ENCODE measurements around the gene FGD3.
A peak's percentile ranks its signal among the peaks of the same experiment; 100 is the strongest.
"Not testable (repeated sequence)": the region's sequence is repeated elsewhere in the genome, so short reads cannot be mapped to it uniquely, and the experiment has no call there.

FGD3 gene

GRCh38 chr9:92984976-92985375, 37.7 kb downstream of the FGD3 start:
- no peak overlapping the region for H3K4me3 ChIP-seq (ENCODE audit: low read depth, low read length)
- TF ChIP-seq CTCF (IDR thresholded peaks at IDR 0.05; ENCODE audit: borderline replicate concordance, insufficient read depth, low read depth, low read length), result no peak

DNA sequence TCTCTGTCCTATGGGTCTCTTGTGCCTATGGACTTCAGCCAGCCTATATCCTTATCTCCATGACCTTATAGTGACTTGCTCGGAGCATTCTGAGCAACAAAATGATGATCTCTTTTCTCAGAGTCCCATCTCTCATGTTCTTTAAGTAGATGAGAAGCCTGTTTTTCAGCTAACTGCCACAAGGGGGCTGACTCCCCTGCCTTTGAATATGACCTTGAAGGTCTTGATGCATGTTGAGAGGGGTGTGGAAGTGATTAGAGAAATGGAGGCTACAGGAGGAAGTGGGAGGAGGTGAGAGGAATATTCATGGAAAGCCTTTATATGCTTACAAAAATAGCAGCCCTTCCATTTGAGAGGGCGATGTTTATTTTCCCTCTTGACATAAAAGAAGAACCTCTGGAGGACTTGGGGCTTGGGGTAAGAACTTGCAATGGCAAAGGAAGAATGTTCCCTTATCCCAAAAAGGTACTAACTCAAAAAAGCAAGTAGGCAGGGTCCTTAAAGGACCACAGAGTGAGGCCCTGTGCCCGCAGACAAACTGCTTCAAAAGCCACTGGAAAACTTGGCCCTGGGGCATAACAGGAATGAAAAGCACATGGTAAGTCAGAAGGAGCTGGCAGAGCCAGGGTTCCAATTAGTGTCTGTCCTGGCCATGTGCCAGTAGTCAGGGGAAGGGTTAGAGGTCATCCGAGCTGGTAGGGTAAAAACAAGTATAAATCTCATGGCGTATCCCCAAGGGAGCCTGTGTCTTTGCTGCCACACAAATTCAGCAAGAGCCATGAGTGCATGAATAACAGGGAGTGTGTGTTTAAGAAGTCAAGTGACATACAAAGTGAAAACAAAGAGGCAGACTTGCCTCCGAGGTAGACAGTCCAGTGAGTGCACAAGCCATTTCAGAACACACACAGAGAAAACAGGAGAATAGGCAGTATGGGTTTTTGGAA, 39.1 kb downstream of the FGD3 start:
- H3K4me3 ChIP-seq (ENCODE audit: low read depth, low read length), result no peak overlapping the region
- TF ChIP-seq CTCF (IDR thresholded peaks at IDR 0.05; ENCODE audit: borderline replicate concordance, insufficient read depth, low read depth, low read length), result peak; percentile 52; the same call in 1 of the 2 replicates

- no peak overlapping the region for H3K4me3 ChIP-seq (ENCODE audit: low read depth, low read length)
- no peak for TF ChIP-seq CTCF (IDR thresholded peaks at IDR 0.05; ENCODE audit: borderline replicate concordance, insufficient read depth, low read depth, low read length)
These were observed 41.0 kb downstream of the FGD3 start for GRCh38 chr9:92988215-92988768.

DNA sequence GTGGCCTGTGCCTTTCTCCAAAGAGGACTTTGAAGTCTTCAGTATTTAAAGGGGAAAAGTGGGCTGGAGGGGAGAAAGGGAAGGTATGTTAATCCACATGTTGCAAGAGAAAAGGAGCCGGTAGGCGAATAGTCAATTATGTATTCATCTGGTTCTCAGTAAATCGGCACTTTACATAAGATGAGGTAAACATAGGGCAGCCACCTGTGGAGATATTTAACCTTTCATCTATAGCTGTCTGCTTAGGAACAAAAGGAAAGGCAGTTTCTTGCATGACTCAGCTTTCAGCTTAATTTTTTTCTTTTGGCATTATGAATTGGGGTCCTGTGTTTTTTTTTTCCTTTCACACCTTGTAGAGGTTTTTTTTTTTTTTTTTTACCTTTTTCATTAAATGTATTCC, 42.2 kb downstream of the FGD3 start:
- no peak overlapping the region for H3K4me3 ChIP-seq (ENCODE audit: low read depth, low read length)
- TF ChIP-seq CTCF (IDR thresholded peaks at IDR 0.05; ENCODE audit: borderline replicate concordance, insufficient read depth, low read depth, low read length), result no peak

DNA sequence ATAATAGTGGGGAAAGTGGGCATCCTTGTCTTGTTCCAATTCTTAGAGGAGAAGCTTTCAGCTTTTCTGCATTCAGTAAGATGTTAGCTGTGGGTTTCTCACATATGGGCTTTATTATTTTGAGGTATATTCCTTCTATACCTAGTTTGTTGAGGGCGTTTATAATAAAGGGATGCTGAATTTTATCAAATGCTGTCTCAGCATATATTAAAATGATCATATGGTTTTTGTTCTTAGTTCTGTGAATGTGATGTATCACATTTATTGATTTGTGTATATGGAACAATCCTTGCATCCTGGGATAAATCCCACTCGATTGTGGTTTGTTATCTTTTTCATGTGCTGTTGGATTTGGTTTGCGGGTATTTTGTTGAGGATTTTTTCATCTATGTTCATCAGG, 43.1 kb downstream of the FGD3 start:
- TF ChIP-seq CTCF (IDR thresholded peaks at IDR 0.05; ENCODE audit: borderline replicate concordance, insufficient read depth, low read depth, low read length), result no peak
- no peak overlapping the region for H3K4me3 ChIP-seq (ENCODE audit: low read depth, low read length)

DNA sequence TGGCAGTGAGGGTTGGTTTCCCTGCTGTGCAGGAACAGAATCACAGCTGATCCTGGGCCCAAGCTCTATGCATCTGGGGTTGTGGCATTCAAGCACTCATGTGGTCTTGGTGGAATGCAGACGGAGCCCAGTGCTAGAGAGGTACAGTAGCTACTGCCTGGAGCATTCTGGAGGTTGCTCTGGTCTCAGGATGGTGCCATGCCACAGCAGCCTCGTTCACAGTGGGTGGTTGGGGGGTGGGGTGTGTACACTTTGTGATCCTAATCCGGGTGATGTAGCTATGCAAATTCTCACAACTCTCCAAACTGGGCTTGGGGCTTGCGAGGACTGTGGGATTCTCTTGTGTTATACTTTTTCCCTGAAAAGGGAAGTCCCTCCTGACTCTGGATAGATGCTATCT, 45.2 kb downstream of the FGD3 start:
- TF ChIP-seq CTCF (IDR thresholded peaks at IDR 0.05; ENCODE audit: borderline replicate concordance, insufficient read depth, low read depth, low read length), result no peak
- H3K4me3 ChIP-seq (ENCODE audit: low read depth, low read length), result no peak overlapping the region

DNA sequence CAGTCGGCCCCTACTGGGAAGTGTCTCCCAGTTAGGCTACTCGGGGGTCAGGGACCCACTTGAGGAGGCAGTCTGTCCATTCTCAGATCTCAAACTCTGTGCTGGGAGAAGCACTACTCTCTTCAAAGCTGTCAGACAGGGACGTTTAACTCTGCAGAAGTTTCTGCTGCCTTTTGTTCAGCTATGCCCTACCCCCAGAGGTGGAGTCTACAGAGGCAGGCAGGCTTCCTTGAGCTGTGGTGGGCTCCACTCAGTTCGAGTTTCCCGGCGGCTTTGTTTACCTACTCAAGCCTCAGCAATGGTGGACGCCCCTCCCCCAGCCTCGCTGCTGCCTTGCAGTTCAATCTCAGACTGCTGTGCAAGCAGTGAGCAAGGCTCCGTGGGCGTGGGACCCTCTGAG, 51.5 kb downstream of the FGD3 start:
- not testable (repeated sequence) for H3K4me3 ChIP-seq (ENCODE audit: low read depth, low read length)
